Medulla oblongata (tissue), 1 donor: ENCODE data around the gene LRRC37A2.
"Not testable (repeated sequence)": the region's sequence is repeated elsewhere in the genome, so short reads cannot be mapped to it uniquely, and the experiment has no call there.

ENCODE experiments used
- DNase-seq: peaks from one replicate; pipeline ENCODE4 v3.0.0-alpha.2; 2015; ENCODE audit errors: extremely low spot score

LRRC37A2 gene

DNA sequence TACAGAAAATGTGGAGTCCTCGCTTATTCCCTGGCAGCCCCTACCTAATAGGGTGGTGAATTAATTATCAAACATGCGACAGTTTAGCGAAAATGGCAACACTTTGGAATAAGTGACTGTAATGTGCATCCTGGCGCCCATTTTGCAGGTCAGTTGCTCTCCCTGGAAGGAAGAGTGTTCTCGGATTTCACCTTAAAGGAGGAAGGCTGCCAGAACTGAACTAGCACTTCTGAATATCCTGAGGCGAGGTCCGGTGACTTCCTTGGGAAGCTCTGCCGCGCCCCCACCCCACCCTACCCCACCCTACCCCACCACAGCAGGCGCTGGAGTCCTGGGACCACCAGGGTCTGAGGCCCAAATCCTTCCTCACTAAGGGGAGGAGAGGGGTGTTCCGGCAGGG, at the start of gene LRRC37A2:
TSS of gene LRRC37A2 (plus strand) at position 301 of the 400 bp plus-strand sequence. CDS start 245 bp downstream, outside the sequence.
- DNase-seq, result not testable (repeated sequence)

DNA sequence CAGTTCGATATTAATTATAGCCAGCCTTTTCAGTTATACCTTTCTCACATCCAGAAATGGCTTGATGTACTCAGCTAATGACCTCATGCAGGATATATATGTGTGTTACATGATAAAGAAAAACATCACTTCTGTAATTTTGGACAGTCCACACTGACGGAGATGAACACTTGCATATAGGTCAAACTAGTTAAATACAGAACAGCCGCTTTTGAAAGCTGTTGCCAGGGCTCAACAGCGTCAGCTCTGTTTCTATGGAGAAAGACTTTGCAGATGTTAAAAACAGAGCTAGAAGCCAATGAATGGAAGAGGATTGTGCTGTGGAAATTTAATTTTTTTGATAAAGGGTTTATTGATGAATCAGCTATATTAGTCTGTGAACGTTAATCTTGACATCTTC, 44.6 kb upstream of the LRRC37A2 start:
- not testable (repeated sequence) for DNase-seq

DNA sequence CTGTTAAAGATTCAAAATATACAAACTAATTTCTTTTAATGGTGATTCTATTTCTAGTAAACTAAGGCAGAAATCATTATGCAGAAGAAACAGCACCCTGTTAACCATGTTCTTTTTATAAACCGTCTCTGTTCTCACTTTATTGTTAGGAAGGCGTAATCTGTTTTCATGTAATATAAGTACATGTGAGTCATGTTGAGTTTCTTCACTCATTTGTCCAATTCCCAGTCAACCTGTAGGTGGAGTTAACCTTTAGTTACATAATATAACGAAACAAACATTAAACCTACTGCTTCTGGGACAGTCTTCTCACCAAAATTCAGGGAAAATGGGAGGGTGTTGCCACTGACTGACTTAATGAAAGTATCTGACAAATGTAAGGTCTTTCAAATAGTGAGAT, 37.8 kb upstream of the LRRC37A2 start:
- not testable (repeated sequence) for DNase-seq

- not testable (repeated sequence) for DNase-seq
Observed at GRCh38 chr17:46475583-46475982, 36.7 kb upstream of the LRRC37A2 start.

GRCh38 chr17:46478823-46479222, 33.4 kb upstream of the LRRC37A2 start:
- not testable (repeated sequence) for DNase-seq

DNA sequence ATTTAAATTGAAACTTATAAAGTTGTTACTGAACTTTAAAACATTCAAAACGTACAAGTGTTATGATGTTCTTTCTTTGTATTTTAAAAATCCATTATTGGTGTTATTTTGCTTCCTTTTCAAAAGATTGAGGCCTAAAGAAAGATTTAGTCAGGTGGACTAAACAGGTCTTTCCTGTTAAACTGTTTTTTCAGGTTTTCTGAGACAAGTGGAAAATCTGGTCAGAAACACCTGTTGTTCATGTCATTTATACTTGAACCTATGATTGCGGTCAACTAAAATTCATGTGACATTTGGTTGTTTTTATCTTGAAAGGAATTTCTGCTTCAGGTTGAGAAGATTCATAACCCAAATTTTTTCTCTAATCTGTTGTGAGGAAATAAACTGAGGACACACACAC, 31.0 kb upstream of the LRRC37A2 start:
- DNase-seq, result not testable (repeated sequence)

GRCh38 chr17:46492021-46492420, 20.2 kb upstream of the LRRC37A2 start:
- DNase-seq, result peak; percentile 1

GRCh38 chr17:46499437-46500139, 12.7 kb upstream of the LRRC37A2 start:
- not testable (repeated sequence) for DNase-seq

- DNase-seq, result not testable (repeated sequence)
Observed at GRCh38 chr17:46505896-46506295, 6.4 kb upstream of the LRRC37A2 start.

DNA sequence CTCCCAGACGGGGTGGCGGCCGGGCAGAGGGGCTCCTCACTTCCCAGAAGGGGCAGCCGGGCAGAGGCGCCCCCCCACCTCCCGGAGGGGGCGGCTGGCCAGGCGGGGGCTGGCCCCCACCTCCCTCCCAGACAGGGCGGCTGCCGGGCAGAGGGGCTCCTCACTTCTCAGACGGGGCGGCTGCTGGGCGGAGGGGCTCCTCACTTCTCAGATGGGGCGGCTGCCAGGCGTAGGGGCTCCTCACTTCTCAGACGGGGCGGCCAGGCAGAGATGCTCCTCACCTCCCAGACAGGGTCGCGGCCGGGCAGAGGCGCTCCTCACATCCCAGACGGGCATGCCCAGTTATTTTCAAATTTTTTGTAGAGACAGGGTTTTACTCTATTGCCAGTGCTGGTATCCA, 22.4 kb downstream of the LRRC37A2 start:
- not testable (repeated sequence) for DNase-seq

DNA sequence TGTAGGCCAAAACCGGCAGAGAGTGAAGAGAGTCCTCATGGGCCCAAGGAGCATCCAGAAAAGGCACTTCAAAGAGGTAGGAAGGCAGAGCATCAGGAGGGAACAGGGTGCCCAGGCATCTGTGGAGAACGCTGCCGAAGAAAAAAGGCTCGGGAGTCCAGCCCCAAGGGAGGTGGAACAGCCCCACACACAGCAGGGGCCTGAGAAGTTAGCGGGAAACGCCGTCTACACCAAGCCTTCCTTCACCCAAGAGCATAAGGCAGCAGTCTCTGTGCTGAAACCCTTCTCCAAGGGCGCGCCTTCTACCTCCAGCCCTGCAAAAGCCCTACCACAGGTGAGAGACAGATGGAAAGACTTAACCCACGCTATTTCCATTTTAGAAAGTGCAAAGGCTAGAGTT, 36.3 kb downstream of the LRRC37A2 start:
- DNase-seq, result not testable (repeated sequence)

DNA sequence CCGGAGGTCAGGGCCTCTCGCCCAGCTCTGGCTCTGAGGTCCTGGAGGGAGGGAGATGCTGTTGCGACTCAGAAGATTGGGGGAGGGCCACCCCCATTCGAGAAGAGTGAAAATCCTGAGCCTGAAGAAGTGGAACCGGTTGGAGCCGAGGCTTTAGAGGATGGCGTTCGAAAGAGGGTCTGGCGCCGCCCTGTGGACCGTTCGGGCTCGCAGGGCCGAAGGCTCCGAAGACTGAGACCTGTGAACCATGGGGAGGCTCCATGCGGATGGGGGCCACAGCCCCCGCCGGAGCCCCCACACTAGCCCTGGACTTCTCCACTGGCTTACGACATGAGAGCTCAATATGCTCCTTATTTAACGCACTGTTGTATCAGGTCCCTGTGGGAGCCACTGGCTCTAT, 46.9 kb downstream of the LRRC37A2 start:
- not testable (repeated sequence) for DNase-seq

- not testable (repeated sequence) for DNase-seq
Observed at GRCh38 chr17:46560048-46560447, 47.8 kb downstream of the LRRC37A2 start.

DNA sequence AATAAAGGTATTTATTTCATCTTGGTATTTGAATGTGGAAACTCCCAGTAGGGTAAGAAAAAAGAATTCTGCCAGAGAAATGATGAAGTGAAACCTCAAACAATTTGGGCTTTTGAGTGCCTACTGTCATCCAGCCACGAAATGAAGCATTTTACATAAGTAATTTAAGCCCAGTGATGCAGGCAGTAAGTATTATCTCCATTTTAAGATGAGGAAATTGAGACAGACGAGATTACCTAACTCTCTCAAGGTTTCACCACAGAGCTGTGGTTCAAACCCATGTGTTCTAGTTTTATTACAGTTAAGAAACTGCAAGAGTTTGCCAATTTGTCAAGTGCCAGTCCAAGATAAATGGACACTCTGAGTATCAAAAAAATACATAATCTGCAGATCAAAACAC, 54.0 kb downstream of the LRRC37A2 start:
- not testable (repeated sequence) for DNase-seq

GRCh38 chr17:46566980-46567379, 54.7 kb downstream of the LRRC37A2 start:
- not testable (repeated sequence) for DNase-seq

DNA sequence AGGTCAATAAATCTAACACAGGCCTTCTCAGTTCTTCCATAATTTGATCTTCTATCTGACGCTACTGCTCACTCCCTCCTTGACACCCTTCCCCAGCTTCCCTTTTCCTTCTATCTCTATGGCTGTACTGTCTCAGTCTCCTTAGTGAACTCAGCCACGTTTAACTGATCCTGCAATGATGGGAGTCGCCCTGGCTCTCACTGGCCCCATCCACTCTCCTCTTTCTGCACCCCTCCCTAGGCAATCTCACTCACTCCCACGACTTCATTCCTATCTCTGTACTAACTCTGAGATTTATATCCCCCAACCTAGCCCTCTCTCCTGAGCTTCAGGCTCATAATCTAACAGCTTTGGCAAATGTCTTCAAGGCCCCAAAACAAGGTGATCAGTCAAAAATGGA, 59.5 kb downstream of the LRRC37A2 start:
- DNase-seq, result not testable (repeated sequence)

GRCh38 chr17:46579083-46580075, 67.1 kb downstream of the LRRC37A2 start, which contains the start of gene ARL17A:
TSS of gene ARL17A (minus strand) at chr17:46579691. CDS start at chr17:46576322, 3,369 bp downstream.
- DNase-seq, result not testable (repeated sequence)

DNA sequence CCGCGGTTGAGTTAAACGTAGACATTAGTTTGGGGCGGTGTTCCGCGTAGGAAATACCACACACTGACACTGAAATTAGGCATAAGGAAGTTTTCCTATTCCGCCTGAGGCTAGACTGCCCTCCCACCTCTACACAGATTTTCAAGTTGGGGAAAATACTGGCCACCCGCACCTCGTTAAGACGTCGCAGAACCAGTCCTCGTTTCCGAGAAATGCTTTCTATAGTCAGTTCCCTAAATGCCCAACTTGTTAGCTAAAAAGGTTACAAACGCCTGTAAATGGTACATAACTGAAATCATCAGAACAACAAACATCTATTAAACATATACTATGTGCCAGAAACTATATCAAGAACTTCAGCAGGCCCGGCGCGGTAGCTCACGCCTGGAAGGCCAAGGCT, 67.8 kb downstream of the LRRC37A2 start:
- DNase-seq, result not testable (repeated sequence)

GRCh38 chr17:46585444-46585843, 73.2 kb downstream of the LRRC37A2 start:
- not testable (repeated sequence) for DNase-seq

DNA sequence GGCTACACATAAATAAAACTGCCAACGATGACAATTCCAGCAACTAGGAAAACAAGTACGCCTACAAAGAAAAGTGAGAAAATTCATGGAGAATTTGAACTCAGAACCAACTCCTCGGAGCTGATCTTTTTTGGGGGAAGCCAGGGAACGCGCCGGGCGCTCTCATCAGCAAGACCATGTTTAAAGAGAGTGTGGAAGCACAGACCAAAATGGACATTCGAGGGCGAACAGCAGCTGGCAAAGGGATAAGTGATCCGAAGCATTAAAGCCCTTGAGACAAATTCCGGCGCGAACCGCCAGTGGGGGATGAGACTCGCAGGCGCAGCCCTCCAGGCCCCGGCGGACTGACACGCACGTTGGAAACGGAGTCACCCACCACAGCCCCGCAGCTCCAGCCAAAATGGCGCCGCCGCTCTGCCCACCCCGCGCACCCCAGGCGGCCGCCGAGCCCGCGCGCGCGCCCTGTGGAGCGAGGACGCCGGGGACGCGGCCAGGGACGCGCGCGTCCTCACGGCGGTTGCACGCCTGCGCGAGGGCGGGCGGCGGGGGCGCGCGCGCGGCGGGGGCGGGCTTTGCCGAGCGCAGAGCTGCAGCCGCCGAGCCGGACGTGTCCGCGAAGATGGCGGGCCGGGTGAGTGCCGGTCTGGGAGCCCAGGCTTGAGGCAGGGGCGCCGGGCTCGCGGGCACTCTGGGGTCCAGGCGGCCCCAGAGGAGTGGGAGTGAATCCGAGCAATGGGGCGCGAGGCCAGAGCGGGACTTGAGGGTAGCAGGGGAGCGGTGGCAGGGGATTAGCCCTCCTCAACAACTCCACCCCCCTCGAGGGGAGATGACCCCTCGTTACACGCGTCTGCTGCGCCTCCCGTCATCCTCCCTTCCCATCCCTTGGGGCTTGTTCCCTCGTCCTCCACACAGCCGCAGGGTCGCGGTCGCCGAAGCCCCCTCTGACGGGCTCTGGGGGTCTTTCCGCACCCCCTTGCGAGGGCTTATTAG, 78.2 kb downstream of the LRRC37A2 start, which contains the start of gene NSF:
TSS of gene NSF (plus strand) at position 513 of the 990 bp plus-strand sequence. CDS start at position 620, 107 bp downstream.
- not testable (repeated sequence) for DNase-seq

GRCh38 chr17:46591332-46591731, 79.1 kb downstream of the LRRC37A2 start:
- DNase-seq, result not testable (repeated sequence)
